IMR-90 (cell line): Measurements from ENCODE around the gene TFDP2.

ENCODE experiments used
- MXI1 ChIP-seq: IDR thresholded peaks from 2 replicates; pipeline ENCODE4 v1.6.1; 2012; ENCODE audit warnings: low read depth, mild to moderate bottlenecking, low read length, moderate library complexity, borderline replicate concordance
- NFE2L2 ChIP-seq: fragments of 150-350 bp; IDR thresholded peaks from 2 replicates; pipeline ENCODE4 v1.6.1; 2016; ENCODE audit warnings: low read depth, mild to moderate bottlenecking, low read length
- POLR2A ChIP-seq: IDR thresholded peaks from 2 replicates; pipeline ENCODE4 v1.6.1; 2012; ENCODE audit warnings: mild to moderate bottlenecking, low read depth, low read length
- RAD21 ChIP-seq: IDR thresholded peaks from 2 replicates; pipeline ENCODE4 v1.6.1; 2012; ENCODE audit warnings: low read length, improper control_type of control experiment
- RCOR1 ChIP-seq: IDR thresholded peaks from 2 replicates; pipeline ENCODE4 v1.6.1; 2012; ENCODE audit warnings: mild to moderate bottlenecking, low read length, improper control_type of control experiment; ENCODE audit not compliant: insufficient replicate concordance
- TF ChIP-seq, protein P1 (sequence below): conservative IDR thresholded peaks from 2 replicates; pipeline ENCODE4 v1.5.1; 2012; ENCODE audit warnings: mild to moderate bottlenecking, low read depth, low read length, improper control_type of control experiment
- TF ChIP-seq, protein P2 (sequence below): fragments of 150-350 bp; IDR thresholded peaks from 2 replicates; pipeline ENCODE4 v1.6.1; 2017; ENCODE audit warnings: mild to moderate bottlenecking, antibody characterized with exemption, low read length, low read depth

DNA sequence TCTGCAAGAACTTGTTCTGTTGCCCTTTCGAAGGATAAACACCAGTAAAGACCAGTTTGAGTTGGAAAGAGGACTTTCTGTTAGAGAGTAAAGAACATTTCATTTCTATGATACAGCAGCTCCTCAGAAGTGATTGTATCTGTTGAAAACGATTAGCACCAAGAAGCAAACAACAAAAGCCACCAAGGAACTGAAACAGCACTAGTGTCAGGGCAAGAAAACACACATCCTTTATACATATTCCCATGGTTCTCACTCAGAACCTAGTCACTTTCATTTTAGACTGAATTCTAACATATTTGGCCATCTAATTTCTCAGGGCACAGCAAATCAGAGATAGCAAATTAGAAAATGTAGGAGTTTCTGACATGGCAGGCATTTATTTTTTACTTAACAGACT, 156.8 kb downstream of the TFDP2 start:
- no peak for TF ChIP-seq POLR2A
- TF ChIP-seq, protein P1, sequence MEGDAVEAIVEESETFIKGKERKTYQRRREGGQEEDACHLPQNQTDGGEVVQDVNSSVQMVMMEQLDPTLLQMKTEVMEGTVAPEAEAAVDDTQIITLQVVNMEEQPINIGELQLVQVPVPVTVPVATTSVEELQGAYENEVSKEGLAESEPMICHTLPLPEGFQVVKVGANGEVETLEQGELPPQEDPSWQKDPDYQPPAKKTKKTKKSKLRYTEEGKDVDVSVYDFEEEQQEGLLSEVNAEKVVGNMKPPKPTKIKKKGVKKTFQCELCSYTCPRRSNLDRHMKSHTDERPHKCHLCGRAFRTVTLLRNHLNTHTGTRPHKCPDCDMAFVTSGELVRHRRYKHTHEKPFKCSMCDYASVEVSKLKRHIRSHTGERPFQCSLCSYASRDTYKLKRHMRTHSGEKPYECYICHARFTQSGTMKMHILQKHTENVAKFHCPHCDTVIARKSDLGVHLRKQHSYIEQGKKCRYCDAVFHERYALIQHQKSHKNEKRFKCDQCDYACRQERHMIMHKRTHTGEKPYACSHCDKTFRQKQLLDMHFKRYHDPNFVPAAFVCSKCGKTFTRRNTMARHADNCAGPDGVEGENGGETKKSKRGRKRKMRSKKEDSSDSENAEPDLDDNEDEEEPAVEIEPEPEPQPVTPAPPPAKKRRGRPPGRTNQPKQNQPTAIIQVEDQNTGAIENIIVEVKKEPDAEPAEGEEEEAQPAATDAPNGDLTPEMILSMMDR, result no peak
- TF ChIP-seq RAD21, result no peak
- no peak for TF ChIP-seq NFE2L2
- TF ChIP-seq, protein P2, sequence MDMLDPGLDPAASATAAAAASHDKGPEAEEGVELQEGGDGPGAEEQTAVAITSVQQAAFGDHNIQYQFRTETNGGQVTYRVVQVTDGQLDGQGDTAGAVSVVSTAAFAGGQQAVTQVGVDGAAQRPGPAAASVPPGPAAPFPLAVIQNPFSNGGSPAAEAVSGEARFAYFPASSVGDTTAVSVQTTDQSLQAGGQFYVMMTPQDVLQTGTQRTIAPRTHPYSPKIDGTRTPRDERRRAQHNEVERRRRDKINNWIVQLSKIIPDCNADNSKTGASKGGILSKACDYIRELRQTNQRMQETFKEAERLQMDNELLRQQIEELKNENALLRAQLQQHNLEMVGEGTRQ, result no peak
- TF ChIP-seq RCOR1, result no peak
- TF ChIP-seq MXI1, result no peak
